ENCODE results near the gene NFE2L1. TPM values are rescaled to one million over a fixed set of nuclear protein-coding genes. Genes with fewer than 3 reads are reported as not detected.

NFE2L1 gene
- total and polyA plus RNA-seq, 9 of the 15 experiments (the other 6 are each of a cell fraction or from before 2014, with no cell fraction given), result 2.0 to 68.6 (median 39.7) TPM

DNA sequence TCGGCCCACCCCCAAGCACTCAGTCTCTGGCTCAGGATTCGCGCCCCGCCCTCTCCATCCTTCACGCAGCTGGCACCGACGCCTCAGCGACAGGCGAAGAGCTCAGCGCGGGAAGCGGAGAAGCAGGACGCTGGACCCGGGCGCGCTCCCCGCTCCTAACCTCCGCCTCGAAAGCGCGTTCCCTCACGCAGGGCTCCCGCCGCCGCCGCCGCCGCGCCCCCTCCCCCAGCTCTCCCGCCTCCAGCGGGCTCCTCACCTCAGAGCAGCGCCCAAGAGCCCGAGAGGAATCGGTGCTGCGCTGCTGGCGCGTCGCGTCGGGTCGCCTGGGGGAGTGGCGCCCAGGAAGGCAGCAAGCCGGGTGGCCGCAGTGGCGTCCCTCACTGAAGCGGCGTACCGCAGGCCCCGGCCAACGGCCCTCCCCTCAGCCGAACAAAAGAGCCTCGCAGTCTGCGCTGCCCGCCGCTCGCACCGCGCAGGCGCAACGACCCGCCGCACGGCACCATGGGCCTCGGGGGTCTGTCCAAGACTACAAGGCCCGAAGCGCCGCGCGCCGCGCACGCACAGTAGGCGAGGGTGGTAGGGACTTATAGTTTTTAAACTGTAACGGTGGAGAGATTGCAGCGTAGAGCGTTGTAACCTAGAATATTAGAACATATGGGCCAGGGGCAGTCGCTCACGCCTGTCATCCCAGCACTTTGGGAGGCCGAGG lies 53.0 kb downstream of the NFE2L1 start, which contains the start of gene CBX1 (continued):
- TF ChIP-seq, protein P1, sequence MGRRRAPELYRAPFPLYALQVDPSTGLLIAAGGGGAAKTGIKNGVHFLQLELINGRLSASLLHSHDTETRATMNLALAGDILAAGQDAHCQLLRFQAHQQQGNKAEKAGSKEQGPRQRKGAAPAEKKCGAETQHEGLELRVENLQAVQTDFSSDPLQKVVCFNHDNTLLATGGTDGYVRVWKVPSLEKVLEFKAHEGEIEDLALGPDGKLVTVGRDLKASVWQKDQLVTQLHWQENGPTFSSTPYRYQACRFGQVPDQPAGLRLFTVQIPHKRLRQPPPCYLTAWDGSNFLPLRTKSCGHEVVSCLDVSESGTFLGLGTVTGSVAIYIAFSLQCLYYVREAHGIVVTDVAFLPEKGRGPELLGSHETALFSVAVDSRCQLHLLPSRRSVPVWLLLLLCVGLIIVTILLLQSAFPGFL (CRISPR knock-in tag; IDR thresholded peaks at IDR 0.05), result no peak
- TF ChIP-seq ZNF274 (IDR thresholded peaks at IDR 0.05; ENCODE audit: borderline replicate concordance, low read depth, low read length) (no peak), RBM17 (IDR thresholded peaks at IDR 0.05; ENCODE audit: borderline replicate concordance, low read depth, low read length) (no peak), PML (IDR thresholded peaks at IDR 0.05; ENCODE audit: low read length) (no peak; the same call in 1 of the 2 replicates), CC2D1A (IDR thresholded peaks at IDR 0.05) (no peak), HDAC1 (IDR thresholded peaks at IDR 0.05) (peak in 1 of 2 experiments; percentile 43; a peak in 2 of 4 replicates), NFE2 (IDR thresholded peaks at IDR 0.05; ENCODE audit: low read depth) (no peak), ZC3H8 (IDR thresholded peaks at IDR 0.05) (no peak), TRIM24 (IDR thresholded peaks at IDR 0.05) (peak in 1 of 2 experiments; percentile 74; a peak in 2 of 4 replicates), RFX5 (IDR thresholded peaks at IDR 0.05; ENCODE audit: low read depth, low read length) (no peak), SMARCE1 (IDR thresholded peaks at IDR 0.05) (no peak; the same call in 1 of the 2 replicates), RBBP5 (IDR thresholded peaks at IDR 0.05; ENCODE audit: borderline replicate concordance, insufficient read depth, low read length, poor library complexity, severe bottlenecking) (peak; percentile 48), MCM2 (IDR thresholded peaks at IDR 0.05; ENCODE audit: low read depth) (no peak), ZNF699 (CRISPR knock-in tag; IDR thresholded peaks at IDR 0.05; ENCODE audit: insufficient replicate concordance) (no peak), MCM7 (IDR thresholded peaks at IDR 0.05) (no peak), IFI16 (CRISPR knock-in tag; IDR thresholded peaks at IDR 0.05) (no peak), ZNF224 (CRISPR knock-in tag; IDR thresholded peaks at IDR 0.05) (no peak), NCOA4 (IDR thresholded peaks at IDR 0.05; ENCODE audit: partially characterized antibody) (no peak), ZNF140 (CRISPR knock-in tag; IDR thresholded peaks at IDR 0.05) (no peak), ZZZ3 (IDR thresholded peaks at IDR 0.05) (no peak), MEF2A (IDR thresholded peaks at IDR 0.05; ENCODE audit: control insufficient read depth, low read depth, low read length) (no peak)
- TF ChIP-seq, protein P2, sequence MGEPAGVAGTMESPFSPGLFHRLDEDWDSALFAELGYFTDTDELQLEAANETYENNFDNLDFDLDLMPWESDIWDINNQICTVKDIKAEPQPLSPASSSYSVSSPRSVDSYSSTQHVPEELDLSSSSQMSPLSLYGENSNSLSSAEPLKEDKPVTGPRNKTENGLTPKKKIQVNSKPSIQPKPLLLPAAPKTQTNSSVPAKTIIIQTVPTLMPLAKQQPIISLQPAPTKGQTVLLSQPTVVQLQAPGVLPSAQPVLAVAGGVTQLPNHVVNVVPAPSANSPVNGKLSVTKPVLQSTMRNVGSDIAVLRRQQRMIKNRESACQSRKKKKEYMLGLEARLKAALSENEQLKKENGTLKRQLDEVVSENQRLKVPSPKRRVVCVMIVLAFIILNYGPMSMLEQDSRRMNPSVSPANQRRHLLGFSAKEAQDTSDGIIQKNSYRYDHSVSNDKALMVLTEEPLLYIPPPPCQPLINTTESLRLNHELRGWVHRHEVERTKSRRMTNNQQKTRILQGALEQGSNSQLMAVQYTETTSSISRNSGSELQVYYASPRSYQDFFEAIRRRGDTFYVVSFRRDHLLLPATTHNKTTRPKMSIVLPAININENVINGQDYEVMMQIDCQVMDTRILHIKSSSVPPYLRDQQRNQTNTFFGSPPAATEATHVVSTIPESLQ (CRISPR knock-in tag; IDR thresholded peaks at IDR 0.05), result no peak; the same call in 1 of the 2 replicates
- TF ChIP-seq, protein P3, sequence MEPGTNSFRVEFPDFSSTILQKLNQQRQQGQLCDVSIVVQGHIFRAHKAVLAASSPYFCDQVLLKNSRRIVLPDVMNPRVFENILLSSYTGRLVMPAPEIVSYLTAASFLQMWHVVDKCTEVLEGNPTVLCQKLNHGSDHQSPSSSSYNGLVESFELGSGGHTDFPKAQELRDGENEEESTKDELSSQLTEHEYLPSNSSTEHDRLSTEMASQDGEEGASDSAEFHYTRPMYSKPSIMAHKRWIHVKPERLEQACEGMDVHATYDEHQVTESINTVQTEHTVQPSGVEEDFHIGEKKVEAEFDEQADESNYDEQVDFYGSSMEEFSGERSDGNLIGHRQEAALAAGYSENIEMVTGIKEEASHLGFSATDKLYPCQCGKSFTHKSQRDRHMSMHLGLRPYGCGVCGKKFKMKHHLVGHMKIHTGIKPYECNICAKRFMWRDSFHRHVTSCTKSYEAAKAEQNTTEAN (CRISPR knock-in tag; IDR thresholded peaks at IDR 0.05), result no peak
- TF ChIP-seq, protein P4, sequence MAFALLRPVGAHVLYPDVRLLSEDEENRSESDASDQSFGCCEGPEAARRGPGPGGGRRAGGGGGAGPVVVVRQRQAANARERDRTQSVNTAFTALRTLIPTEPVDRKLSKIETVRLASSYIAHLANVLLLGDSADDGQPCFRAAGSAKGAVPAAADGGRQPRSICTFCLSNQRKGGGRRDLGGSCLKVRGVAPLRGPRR (CRISPR knock-in tag; IDR thresholded peaks at IDR 0.05), result no peak
